Left lung (tissue), 10 donors: Measurements from ENCODE around the gene GRIP1. TPM values are rescaled to one million over a fixed set of nuclear protein-coding genes. Genes with fewer than 3 reads are reported as not detected.

Experiments
- ATAC-seq: fragments of 200-7000 bp; cut with Tn5 transposase; one replicate; pipeline ENCODE4 v1.9.1; 2020; ENCODE audit warnings: moderate library complexity
- DNase-seq, 4 donors: peaks; one replicate each; pipeline ENCODE4 v3.0.0-alpha.2; 2013 to 2020
- H3K27ac ChIP-seq, 2 donors: fragments of 200-600 bp; sonication (generic) in 1 of 2; one replicate each; pipeline versions ENCODE4 v1.5.0 to v1.8.0; 2020 to 2021
- H3K27me3 ChIP-seq, 2 donors: fragments of 200-600 bp; sonication (generic) in 1 of 2; one replicate each; pipeline versions ENCODE4 v1.5.0 to v1.8.0; 2020 to 2021
- H3K36me3 ChIP-seq, 2 donors: fragments of 200-600 bp; sonication (generic) in 1 of 2; one replicate each; pipeline versions ENCODE4 v1.5.0 to v1.8.0; 2020 to 2021
- H3K4me1 ChIP-seq, 2 donors: fragments of 200-600 bp; one replicate each; pipeline ENCODE4 v1.8.0; 2021
- H3K4me3 ChIP-seq, 2 donors: fragments of 200-600 bp; sonication (generic) in 1 of 2; one replicate each; pipeline versions ENCODE4 v1.5.0 to v1.8.0; 2020 to 2021; ENCODE audit warnings: mild to moderate bottlenecking in 1 of 2
- H3K9me3 ChIP-seq, 2 donors: fragments of 200-600 bp; sonication (generic) in 1 of 2; one replicate each; pipeline versions ENCODE4 v1.5.0 to v1.8.0; 2020 to 2021
- intact Hi-C, 2 donors: fragments of 100-400 bp; cut with DNase I; formaldehyde crosslinking; loops; one replicate each; pipeline versions ENCODE4 v1.11.2 to v1.14.2; 2022
- polyA plus RNA-seq, 6 donors: library from polyadenylated mRNA; unstranded; fragments of 120-200 nt; gene quantifications; one replicate each; pipeline ENCODE4 v1.2.1, GENCODE V29; 2013; ENCODE audit not compliant: insufficient read length in 6 of 6
- total RNA-seq, 2 donors: library from RNA; stranded (reverse); fragmentation: NEBNext Ultra II Directional; extraction: Animal tissue kit (Norgen Biotek cat#: 25700); gene quantifications; one replicate each; pipeline ENCODE4 v1.2.1, GENCODE V29; 2021
- TF ChIP-seq, protein P1 (sequence below), 2 donors: fragments of 200-600 bp; sonication (generic) in 1 of 2; IDR thresholded peaks; one replicate each; pipeline versions ENCODE4 v1.5.0 to v1.8.0; 2021; ENCODE audit warnings: antibody characterized with exemption in 2 of 2
- donor health status: DM: no; HTN: yes; CAD: no.
- donor health status: DM: no; HTN: no; CAD: no.

The GRIP1 gene
- total and polyA plus RNA-seq, 8 donors, result 1.9 to 10.6 (median 6.0) TPM

DNA sequence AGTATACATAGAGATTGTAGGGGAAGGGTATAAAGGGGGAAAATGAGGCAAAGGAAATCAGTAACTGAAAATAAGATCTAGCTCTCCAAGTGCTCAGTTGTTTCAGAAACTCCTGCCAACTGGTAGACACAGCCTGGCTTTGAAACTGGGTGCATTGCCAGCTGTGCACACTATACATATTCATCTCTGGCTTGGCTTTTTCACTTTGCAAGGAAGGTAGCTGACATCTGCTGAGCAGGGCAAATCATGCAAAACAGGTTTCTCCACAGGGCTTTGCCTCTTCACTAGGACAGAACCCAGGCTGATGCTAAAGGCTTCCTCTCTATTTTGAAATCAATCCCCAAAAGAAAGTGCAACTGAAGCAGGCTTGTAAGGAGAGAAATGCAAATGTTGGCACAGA lies 275.1 kb downstream of the GRIP1 start:
- DNase-seq (no peak), ATAC-seq (no peak)
- TF ChIP-seq, protein P1, sequence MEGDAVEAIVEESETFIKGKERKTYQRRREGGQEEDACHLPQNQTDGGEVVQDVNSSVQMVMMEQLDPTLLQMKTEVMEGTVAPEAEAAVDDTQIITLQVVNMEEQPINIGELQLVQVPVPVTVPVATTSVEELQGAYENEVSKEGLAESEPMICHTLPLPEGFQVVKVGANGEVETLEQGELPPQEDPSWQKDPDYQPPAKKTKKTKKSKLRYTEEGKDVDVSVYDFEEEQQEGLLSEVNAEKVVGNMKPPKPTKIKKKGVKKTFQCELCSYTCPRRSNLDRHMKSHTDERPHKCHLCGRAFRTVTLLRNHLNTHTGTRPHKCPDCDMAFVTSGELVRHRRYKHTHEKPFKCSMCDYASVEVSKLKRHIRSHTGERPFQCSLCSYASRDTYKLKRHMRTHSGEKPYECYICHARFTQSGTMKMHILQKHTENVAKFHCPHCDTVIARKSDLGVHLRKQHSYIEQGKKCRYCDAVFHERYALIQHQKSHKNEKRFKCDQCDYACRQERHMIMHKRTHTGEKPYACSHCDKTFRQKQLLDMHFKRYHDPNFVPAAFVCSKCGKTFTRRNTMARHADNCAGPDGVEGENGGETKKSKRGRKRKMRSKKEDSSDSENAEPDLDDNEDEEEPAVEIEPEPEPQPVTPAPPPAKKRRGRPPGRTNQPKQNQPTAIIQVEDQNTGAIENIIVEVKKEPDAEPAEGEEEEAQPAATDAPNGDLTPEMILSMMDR (IDR thresholded peaks at IDR 0.05), result no peak
- Histone ChIP-seq H3K36me3 (no peaks in the 10 kb centered on the region), H3K27ac (no peak overlapping the region), H3K4me1 (peaks cover 0 to 6% of the 10 kb centered on the region in 2 donors), H3K27me3 (no peaks in the 10 kb centered on the region), H3K4me3 (no peak overlapping the region), H3K9me3 (no peaks in the 10 kb centered on the region)
- intact Hi-C loops, result loop anchor here in 1 of 2 donors (10.0 kb wide), 1 partner anchor 129 kb away; no protein-coding TSS in a partner anchor

- TF ChIP-seq, protein P1 (IDR thresholded peaks at IDR 0.05), result no peak
- ATAC-seq, result no peak
- Histone ChIP-seq H3K4me1 (no peaks in the 10 kb centered on the region), H3K9me3 (no peaks in the 10 kb centered on the region), H3K27me3 (no peaks in the 10 kb centered on the region), H3K36me3 (no peaks in the 10 kb centered on the region), H3K4me3 (no peak overlapping the region), H3K27ac (no peak overlapping the region)
- no peak for DNase-seq
- intact Hi-C loops, result loop anchor here in 1 of 2 donors (10.0 kb wide), 1 partner anchor 125 kb away; no protein-coding TSS in a partner anchor
Observed at GRCh38 chr12:66399911-66400306, 279.0 kb downstream of the GRIP1 start.

DNA sequence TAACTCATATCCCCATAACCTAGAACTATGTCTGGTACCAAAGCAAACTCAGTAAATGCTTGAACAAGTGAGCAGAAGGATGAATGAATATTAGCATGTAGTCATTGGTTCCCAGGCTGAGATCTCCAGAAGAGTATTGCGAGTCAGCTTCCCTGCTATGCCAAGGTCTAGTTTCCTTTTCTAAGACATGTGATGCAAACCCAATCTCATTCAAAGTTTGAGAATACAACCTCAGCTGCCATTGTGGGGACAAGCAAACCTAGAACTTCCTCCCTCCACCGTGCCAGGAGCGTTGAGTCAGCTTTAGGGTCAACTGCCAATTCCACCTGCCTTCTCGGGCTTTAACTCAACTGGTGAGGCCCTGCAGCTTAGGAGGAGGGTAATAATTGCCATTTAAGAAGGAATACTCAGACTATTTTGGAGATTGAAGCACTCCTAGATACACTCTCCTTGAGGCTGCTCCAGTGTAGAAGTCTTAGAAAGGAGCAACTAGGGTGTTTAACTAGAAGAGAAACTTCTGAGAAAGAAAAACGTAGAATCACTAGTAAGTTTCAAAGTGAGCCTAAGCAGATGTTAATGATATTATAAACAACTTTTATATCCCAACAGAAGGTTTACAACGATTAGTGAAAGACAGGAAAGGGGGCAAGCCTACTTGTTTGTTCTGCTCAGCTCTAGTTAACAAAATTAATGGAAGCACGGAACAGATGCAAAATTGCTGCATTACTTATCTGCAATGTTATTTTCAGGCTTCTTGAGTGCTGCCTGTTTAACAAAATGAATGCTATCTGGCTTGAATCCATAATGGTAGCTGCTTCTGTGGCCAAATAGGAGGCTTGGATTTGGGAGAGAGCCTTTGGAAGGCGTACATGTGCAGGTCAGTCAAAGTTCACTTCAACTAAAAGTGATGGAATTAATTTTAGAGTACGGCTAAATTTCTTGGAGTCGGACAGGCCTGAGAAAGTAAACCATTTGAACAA lies 279.7 kb downstream of the GRIP1 start:
- no peaks in the 10 kb centered on the region for H3K36me3 ChIP-seq
- no peak overlapping the region for H3K27ac ChIP-seq
- TF ChIP-seq, protein P1 (IDR thresholded peaks at IDR 0.05), result no peak
- no peaks in the 10 kb centered on the region for H3K9me3 ChIP-seq
- ATAC-seq (no peak), DNase-seq (peak in 2 of 4 donors; percentile 32 to 36)
- no peaks in the 10 kb centered on the region for H3K27me3 ChIP-seq
- no peaks in the 10 kb centered on the region for H3K4me1 ChIP-seq
- no peak overlapping the region for H3K4me3 ChIP-seq
- intact Hi-C loops, result no loop called here

DNA sequence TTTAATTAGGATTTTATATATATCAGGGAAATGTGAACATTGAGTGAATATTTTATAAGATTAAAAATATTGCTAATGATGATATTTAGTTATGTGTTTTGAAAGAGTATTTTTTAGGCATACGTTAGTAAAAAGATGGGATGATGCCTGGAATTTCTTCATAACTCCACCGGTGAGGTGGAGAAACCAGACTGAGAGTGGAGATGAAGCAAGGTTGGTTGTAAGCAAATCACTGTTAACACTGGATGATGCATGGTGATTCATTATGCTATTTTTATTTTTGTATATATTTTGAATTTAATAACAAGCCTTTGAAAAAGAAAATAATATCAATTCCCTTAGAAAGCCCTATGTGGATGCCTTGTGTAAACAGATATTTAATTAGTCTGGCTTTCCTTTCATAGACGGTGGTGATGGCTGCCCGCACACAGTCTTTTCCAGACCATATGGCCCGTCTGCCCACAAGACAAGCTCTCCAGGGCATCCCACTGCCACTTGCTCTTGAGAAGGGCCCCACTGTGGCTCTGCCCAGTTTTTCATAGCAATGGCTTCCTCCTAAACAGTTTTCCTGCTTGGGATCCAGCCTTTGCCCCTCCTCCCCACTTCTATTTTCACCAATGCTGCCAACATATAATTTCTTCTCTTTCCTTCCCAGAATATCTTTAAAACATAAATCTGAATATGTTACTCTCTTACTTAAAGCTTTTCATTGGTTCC lies 281.1 kb downstream of the GRIP1 start:
- no peak for ATAC-seq
- no peak for DNase-seq
- TF ChIP-seq, protein P1 (IDR thresholded peaks at IDR 0.05), result no peak
- Histone ChIP-seq H3K27me3 (no peaks in the 10 kb centered on the region), H3K4me3 (no peak overlapping the region), H3K36me3 (no peaks in the 10 kb centered on the region), H3K4me1 (no peaks in the 10 kb centered on the region), H3K27ac (no peak overlapping the region), H3K9me3 (no peaks in the 10 kb centered on the region)
- intact Hi-C loops, result no loop called here

DNA sequence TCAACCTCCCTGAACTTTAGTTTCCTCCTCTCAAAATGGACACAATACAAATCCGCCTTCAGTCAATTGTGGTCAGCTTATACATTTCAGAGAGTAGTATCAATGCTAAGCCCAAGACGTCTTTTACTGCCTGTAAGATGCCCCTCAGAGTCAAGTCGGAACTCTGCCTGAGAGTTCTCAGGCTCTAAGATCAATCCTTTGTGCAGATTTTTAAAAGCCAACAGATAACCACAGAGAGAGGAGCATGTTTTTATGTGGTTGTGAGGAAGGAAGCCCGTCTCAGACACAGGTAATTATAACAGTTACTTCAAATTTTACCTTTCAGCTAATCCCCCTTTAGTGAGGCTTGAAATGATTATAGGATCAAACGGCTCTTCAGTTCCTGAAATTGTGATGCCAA lies 285.0 kb downstream of the GRIP1 start:
- no peaks in the 10 kb centered on the region for H3K9me3 ChIP-seq
- H3K4me1 ChIP-seq, result peaks cover 0 to 2% of the 10 kb centered on the region in 2 donors
- no peak overlapping the region for H3K4me3 ChIP-seq
- no peaks in the 10 kb centered on the region for H3K36me3 ChIP-seq
- no peak overlapping the region for H3K27ac ChIP-seq
- DNase-seq (no peak), ATAC-seq (no peak)
- intact Hi-C loops, result no loop called here
- no peaks in the 10 kb centered on the region for H3K27me3 ChIP-seq
- TF ChIP-seq, protein P1 (IDR thresholded peaks at IDR 0.05), result no peak
